NB4 (cell line): ENCODE results near the gene ADO.

ENCODE experiments used
- DNase-seq: peaks from one replicate; pipeline ENCODE4 v3.0.0; 2010; ENCODE audit warnings: low read depth
- H3K4me3 ChIP-seq: one replicate; pipeline ENCODE4 v1.5.1; 2011; ENCODE audit warnings: mild to moderate bottlenecking, low read depth, low read length, moderate library complexity
- CTCF ChIP-seq: IDR thresholded peaks from one replicate; pipeline ENCODE4 v1.5.1; 2012; ENCODE audit warnings: low read depth, low read length
- MAX ChIP-seq: IDR thresholded peaks from 2 replicates; pipeline ENCODE4 v1.6.1; 2011; ENCODE audit warnings: low read depth, low read length
- MYC ChIP-seq: IDR thresholded peaks from 2 replicates; pipeline ENCODE4 v1.6.1; 2011; ENCODE audit warnings: low read depth, low read length
- POLR2A ChIP-seq: IDR thresholded peaks from 2 replicates; pipeline ENCODE4 v1.6.1; 2011; ENCODE audit warnings: mild to moderate bottlenecking; ENCODE audit not compliant: insufficient read length; ENCODE audit errors: extremely low read depth

The ADO gene

DNA sequence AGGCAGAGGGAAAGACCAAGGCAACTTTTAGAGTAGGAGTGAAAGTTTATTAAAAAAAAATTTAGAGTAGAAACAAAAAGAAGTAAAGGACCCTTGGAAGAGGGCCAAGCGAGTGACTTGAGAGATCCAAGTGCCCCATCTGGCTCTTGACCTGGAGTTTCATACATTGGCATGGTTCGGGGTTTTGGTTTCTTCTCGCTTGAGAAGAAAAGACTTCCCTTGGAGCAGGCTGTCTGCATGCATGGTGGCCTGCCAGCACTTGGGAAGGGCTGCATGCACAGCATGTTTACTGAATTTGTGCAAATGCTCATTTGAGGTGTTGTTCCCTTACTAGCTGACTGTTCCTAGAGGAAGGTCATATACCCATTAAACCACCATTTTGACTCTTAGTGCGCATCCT is 8.8 kb upstream of the ADO start:
- no peak for DNase-seq
- TF ChIP-seq POLR2A (no peak), MAX (no peak), MYC (no peak), CTCF (no peak)
- no peak overlapping the region for H3K4me3 ChIP-seq

- H3K4me3 ChIP-seq: no peak overlapping the region
- TF ChIP-seq MYC: no peak
- no peak for DNase-seq
These were observed 7.6 kb upstream of the ADO start for GRCh38 chr10:62796896-62797295.

DNA sequence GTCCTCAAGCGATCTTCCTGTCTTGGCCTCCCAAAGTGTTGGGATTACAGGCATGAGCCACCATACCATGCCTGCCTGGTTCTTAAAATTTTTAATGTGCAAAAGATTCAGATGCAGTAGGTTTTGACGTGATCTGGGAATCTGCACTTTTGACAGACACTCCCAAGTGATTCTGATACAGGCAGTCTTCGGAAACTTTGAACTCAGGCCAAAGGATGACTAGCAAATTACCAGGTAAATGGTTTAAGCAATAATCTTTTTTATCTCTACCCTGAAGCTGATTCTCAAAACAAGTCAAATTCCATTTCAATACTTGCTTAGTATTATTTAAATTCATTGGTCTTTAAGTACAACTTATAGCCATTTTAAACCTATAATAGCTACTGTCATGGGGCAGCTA is 2.6 kb upstream of the ADO start:
- TF ChIP-seq MYC (no peak), MAX (no peak), CTCF (no peak), POLR2A (no peak)
- no peak for DNase-seq
- H3K4me3 ChIP-seq: no peak overlapping the region

DNA sequence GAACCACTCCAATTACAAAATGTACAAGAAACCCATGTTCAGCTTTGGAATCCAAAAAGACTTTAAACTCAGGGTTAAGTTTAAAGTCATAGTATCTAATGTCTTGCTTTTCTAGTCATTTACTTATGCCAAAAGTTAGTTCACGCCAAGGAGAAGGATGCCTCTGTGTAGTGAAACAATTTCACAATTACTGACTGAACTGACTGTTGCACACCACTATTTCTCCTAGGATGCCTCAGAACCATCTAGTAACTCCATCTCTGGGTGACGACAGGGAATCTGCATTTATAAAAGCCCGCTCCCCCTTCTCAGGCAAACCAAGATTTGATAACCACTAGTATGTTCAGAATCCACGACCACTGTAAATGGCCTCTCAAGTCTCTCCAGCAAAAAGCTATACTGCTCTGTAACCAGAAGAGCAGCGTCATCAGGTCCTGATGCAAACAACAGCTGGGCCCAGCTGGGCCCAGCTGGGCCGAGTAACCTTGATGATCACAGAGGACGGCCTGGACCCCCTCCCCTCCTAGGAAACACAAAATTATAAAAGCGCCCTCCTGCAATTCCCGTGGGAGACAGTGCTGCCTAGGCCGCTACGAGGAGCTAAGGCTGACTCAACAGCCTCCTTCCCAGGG is 680 bp upstream of the ADO start:
- no peak for DNase-seq
- TF ChIP-seq POLR2A (no peak), MAX (no peak), CTCF (no peak), MYC (no peak)
- peak overlapping the region; percentile 76 for H3K4me3 ChIP-seq

DNA sequence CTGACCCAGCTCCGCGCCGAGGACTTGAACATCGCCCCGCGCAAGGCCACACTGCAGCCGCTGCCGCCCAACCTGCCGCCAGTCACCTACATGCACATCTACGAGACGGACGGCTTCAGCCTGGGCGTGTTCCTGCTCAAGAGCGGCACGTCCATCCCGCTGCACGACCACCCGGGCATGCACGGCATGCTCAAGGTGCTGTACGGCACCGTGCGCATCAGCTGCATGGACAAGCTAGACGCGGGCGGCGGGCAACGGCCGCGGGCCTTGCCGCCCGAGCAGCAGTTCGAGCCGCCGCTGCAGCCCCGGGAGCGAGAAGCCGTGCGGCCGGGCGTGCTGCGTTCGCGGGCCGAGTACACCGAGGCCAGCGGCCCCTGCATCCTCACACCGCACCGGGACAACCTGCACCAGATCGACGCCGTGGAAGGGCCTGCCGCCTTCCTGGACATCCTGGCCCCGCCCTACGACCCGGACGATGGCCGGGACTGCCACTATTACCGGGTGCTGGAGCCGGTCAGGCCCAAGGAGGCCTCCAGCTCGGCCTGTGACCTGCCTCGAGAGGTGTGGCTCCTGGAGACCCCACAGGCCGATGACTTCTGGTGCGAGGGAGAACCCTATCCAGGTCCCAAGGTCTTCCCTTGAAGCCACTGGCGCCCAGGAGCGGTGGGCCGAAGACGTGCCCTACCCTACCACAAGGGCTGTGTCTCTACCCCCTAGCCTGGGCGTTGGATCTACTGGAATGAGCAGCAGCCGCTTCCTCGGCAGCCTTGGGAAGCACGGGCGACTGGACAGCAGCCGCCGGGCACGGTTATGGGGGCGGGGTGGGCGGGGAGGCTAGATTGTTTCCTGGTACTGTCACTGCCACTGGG is 945 bp downstream of the ADO start:
- TF ChIP-seq POLR2A (no peak), MYC (no peak), MAX (no peak), CTCF (no peak)
- peak; percentile 57 for DNase-seq
- H3K4me3 ChIP-seq: peak overlapping the region; percentile 76

DNA sequence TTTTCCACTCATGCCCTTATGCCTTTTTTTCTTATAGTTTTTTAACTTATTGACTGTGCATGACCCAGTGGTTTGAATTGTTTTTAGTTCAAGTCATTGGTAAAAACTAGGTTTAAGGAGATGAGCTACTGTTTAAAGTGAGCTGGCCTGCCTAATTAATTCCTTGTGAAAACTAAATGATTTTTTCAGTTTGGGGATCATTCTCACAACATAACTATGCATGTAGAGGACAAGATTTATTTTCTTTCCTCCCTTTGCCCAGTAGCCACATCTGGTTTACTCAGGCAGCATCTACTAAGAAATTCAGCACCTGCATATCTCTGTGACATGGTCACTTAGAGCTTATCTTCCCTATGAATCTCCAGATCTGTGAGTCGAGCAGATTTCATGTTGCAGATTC is 1.7 kb downstream of the ADO start:
- TF ChIP-seq MYC (no peak), POLR2A (no peak), MAX (no peak), CTCF (no peak)
- no peak for DNase-seq
- H3K4me3 ChIP-seq: peak overlapping the region; percentile 76
